Neural cell (in vitro differentiated cells): ENCODE data around the gene SLC3A2. TPM values are rescaled to one million over a fixed set of nuclear protein-coding genes. Genes with fewer than 3 reads are reported as not detected.

ENCODE experiments used
- H2AFZ ChIP-seq: fragments of 200-600, 300-800 bp; sonication (generic), shearing (Covaris generic); 2 replicates; pipeline ENCODE4 v1.6.0; 2014; ENCODE audit warnings: low read depth, mild to moderate bottlenecking, antibody characterized with exemption, low read length, moderate library complexity
- H3F3A ChIP-seq: fragments of 200-600 bp; shearing (Covaris generic); 2 replicates; pipeline ENCODE4 v1.6.1; 2016; ENCODE audit warnings: mild to moderate bottlenecking, moderate library complexity, mixed read lengths, antibody characterized with exemption, low read length; ENCODE audit not compliant: insufficient read depth, poor library complexity, severe bottlenecking
- H3K27ac ChIP-seq: fragments of 200-600, 300-800 bp; sonication (generic), shearing (Covaris generic); 2 replicates; pipeline ENCODE4 v1.5.1; 2014; ENCODE audit warnings: mild to moderate bottlenecking, low read length, moderate library complexity
- H3K27me3 ChIP-seq: fragments of 300-800, 200-600 bp; sonication (generic), shearing (Covaris generic); 2 replicates; pipeline ENCODE4 v1.6.0; 2014; ENCODE audit warnings: mild to moderate bottlenecking, low read depth, low read length, moderate library complexity; ENCODE audit not compliant: insufficient read depth
- H3K36me3 ChIP-seq: fragments of 300-800, 200-600 bp; sonication (generic), shearing (Covaris generic); 2 replicates; pipeline ENCODE4 v1.5.1; 2014; ENCODE audit warnings: mild to moderate bottlenecking, antibody characterized with exemption, low read length, moderate library complexity; ENCODE audit not compliant: insufficient read depth
- H3K4me2 ChIP-seq: fragments of 300-800, 200-600 bp; sonication (generic), shearing (Covaris generic); 2 replicates; pipeline ENCODE4 v1.6.0; 2014; ENCODE audit warnings: mild to moderate bottlenecking, low read length
- H3K4me3 ChIP-seq: fragments of 300-800, 200-600 bp; sonication (generic), shearing (Covaris generic); 2 replicates; pipeline ENCODE4 v1.5.1; 2014; ENCODE audit warnings: mild to moderate bottlenecking, low read length, moderate library complexity
- H3K79me2 ChIP-seq: fragments of 200-600 bp; shearing (Covaris generic); replicated peaks from 2 replicates; pipeline ENCODE4 v1.6.0; 2014; ENCODE audit warnings: mild to moderate bottlenecking, low read length, moderate library complexity; ENCODE audit not compliant: insufficient read depth
- H3K9ac ChIP-seq: fragments of 300-800, 200-600 bp; sonication (generic), shearing (Covaris generic); 2 replicates; pipeline ENCODE4 v1.6.1; 2016; ENCODE audit warnings: mild to moderate bottlenecking, low read length, mixed read lengths
- H3K9me2 ChIP-seq: fragments of 200-600 bp; shearing (Covaris generic); 2 replicates; pipeline ENCODE4 v1.6.1; 2016; ENCODE audit warnings: mild to moderate bottlenecking, low read length, mixed read lengths; ENCODE audit not compliant: insufficient read depth
- H3K9me3 ChIP-seq: fragments of 200-600, 300-800 bp; sonication (generic), shearing (Covaris generic); 2 replicates; pipeline ENCODE4 v1.6.1; 2016; ENCODE audit warnings: mild to moderate bottlenecking, mixed run types, low read length, moderate library complexity, mixed read lengths
- H4K20me1 ChIP-seq: fragments of 200-600 bp; shearing (Covaris generic); 2 replicates; pipeline ENCODE4 v1.6.1; 2016; ENCODE audit warnings: mild to moderate bottlenecking, mixed run types; ENCODE audit not compliant: insufficient read depth
- EP300 ChIP-seq: fragments of 450-650 bp; conservative IDR thresholded peaks from 2 replicates; pipeline ENCODE4 v1.6.1; 2014; ENCODE audit warnings: antibody characterized with exemption, mild to moderate bottlenecking, moderate library complexity; ENCODE audit not compliant: poor library complexity, severe bottlenecking
- EZH2 ChIP-seq: fragments of 200-600, 300-800 bp; shearing (Covaris generic), sonication (generic); IDR thresholded peaks from 2 replicates; pipeline ENCODE4 v1.6.1; 2014; ENCODE audit warnings: antibody characterized with exemption, low read length, borderline replicate concordance, mild to moderate bottlenecking; ENCODE audit not compliant: insufficient read depth, poor library complexity, severe bottlenecking
- MXI1 ChIP-seq: fragments of 450-650 bp; conservative IDR thresholded peaks from 2 replicates; pipeline ENCODE4 v1.6.1; 2014; ENCODE audit warnings: antibody characterized with exemption, mild to moderate bottlenecking; ENCODE audit not compliant: poor library complexity, severe bottlenecking
- POLR2AphosphoS5 ChIP-seq: IDR thresholded peaks from 2 replicates; pipeline ENCODE4 v1.6.1; 2012
- RAD21 ChIP-seq: fragments of 450-650 bp; conservative IDR thresholded peaks from 2 replicates; pipeline ENCODE4 v1.6.1; 2014; ENCODE audit warnings: antibody characterized with exemption, mild to moderate bottlenecking, moderate library complexity
- SMC3 ChIP-seq: fragments of 450-650 bp; conservative IDR thresholded peaks from 2 replicates; pipeline ENCODE4 v1.6.1; 2014; ENCODE audit warnings: antibody characterized with exemption, mild to moderate bottlenecking, moderate library complexity; ENCODE audit not compliant: poor library complexity
- TAF1 ChIP-seq: IDR thresholded peaks from 2 replicates; pipeline ENCODE4 v1.6.1; 2012; ENCODE audit warnings: low read depth
- polyA plus RNA-seq: library from polyadenylated mRNA; depleted of rRNA; stranded (reverse); fragments of >200 nt; gene quantifications from 2 replicates; pipeline ENCODE4 v1.2.3, GENCODE V29; 2014
- TF ChIP-seq, protein P1 (sequence below): fragments of 450-650 bp; IDR thresholded peaks from 2 replicates; pipeline ENCODE4 v1.5.1; 2014; ENCODE audit warnings: antibody characterized with exemption, mild to moderate bottlenecking, moderate library complexity; ENCODE audit not compliant: poor library complexity, severe bottlenecking
- TF ChIP-seq, protein P2 (sequence below): IDR thresholded peaks from 2 replicates; pipeline ENCODE4 v1.6.1; 2012; ENCODE audit warnings: borderline replicate concordance

The SLC3A2 gene
- polyA plus RNA-seq, 1 donor from 2014 or later, result 176 TPM

- Histone ChIP-seq H4K20me1 (no peaks in the 10 kb centered on the region), H3K4me2 (no peak overlapping the region), H3K27ac (no peak overlapping the region), H3K27me3 (no peaks in the 10 kb centered on the region), H3F3A (no peaks in the 10 kb centered on the region), H3K9me3 (no peaks in the 10 kb centered on the region), H3K9me2 (no peaks in the 10 kb centered on the region), H3K9ac (no peak overlapping the region), H2AFZ (no peak overlapping the region), H3K79me2 (no peaks in the 10 kb centered on the region), H3K36me3 (no peaks in the 10 kb centered on the region), H3K4me3 (no peak overlapping the region)
- TF ChIP-seq EZH2, result no peak
- no peak for TF ChIP-seq SMC3
- TF ChIP-seq TAF1, result no peak
- no peak for TF ChIP-seq POLR2AphosphoS5
Observed at GRCh38 chr11:62895501-62895900, 14.8 kb downstream of the SLC3A2 start.

GRCh38 chr11:62896049-62896448, 15.4 kb downstream of the SLC3A2 start:
- H3K27me3 ChIP-seq, result no peaks in the 10 kb centered on the region
- no peak overlapping the region for H3K4me2 ChIP-seq
- H4K20me1 ChIP-seq, result no peaks in the 10 kb centered on the region
- no peaks in the 10 kb centered on the region for H3K36me3 ChIP-seq
- H3K9me3 ChIP-seq, result no peaks in the 10 kb centered on the region
- H3K4me3 ChIP-seq, result no peak overlapping the region
- H3F3A ChIP-seq, result no peaks in the 10 kb centered on the region
- H3K9ac ChIP-seq, result no peak overlapping the region
- H3K9me2 ChIP-seq, result no peaks in the 10 kb centered on the region
- no peaks in the 10 kb centered on the region for H3K79me2 ChIP-seq
- TF ChIP-seq SMC3, result no peak
- TF ChIP-seq TAF1, result no peak
- TF ChIP-seq RAD21, result no peak
- no peak for TF ChIP-seq EZH2
- no peak for TF ChIP-seq EP300
- TF ChIP-seq POLR2AphosphoS5, result no peak
- no peak for TF ChIP-seq MXI1
- TF ChIP-seq, protein P1, sequence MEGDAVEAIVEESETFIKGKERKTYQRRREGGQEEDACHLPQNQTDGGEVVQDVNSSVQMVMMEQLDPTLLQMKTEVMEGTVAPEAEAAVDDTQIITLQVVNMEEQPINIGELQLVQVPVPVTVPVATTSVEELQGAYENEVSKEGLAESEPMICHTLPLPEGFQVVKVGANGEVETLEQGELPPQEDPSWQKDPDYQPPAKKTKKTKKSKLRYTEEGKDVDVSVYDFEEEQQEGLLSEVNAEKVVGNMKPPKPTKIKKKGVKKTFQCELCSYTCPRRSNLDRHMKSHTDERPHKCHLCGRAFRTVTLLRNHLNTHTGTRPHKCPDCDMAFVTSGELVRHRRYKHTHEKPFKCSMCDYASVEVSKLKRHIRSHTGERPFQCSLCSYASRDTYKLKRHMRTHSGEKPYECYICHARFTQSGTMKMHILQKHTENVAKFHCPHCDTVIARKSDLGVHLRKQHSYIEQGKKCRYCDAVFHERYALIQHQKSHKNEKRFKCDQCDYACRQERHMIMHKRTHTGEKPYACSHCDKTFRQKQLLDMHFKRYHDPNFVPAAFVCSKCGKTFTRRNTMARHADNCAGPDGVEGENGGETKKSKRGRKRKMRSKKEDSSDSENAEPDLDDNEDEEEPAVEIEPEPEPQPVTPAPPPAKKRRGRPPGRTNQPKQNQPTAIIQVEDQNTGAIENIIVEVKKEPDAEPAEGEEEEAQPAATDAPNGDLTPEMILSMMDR, result no peak
- TF ChIP-seq, protein P2, sequence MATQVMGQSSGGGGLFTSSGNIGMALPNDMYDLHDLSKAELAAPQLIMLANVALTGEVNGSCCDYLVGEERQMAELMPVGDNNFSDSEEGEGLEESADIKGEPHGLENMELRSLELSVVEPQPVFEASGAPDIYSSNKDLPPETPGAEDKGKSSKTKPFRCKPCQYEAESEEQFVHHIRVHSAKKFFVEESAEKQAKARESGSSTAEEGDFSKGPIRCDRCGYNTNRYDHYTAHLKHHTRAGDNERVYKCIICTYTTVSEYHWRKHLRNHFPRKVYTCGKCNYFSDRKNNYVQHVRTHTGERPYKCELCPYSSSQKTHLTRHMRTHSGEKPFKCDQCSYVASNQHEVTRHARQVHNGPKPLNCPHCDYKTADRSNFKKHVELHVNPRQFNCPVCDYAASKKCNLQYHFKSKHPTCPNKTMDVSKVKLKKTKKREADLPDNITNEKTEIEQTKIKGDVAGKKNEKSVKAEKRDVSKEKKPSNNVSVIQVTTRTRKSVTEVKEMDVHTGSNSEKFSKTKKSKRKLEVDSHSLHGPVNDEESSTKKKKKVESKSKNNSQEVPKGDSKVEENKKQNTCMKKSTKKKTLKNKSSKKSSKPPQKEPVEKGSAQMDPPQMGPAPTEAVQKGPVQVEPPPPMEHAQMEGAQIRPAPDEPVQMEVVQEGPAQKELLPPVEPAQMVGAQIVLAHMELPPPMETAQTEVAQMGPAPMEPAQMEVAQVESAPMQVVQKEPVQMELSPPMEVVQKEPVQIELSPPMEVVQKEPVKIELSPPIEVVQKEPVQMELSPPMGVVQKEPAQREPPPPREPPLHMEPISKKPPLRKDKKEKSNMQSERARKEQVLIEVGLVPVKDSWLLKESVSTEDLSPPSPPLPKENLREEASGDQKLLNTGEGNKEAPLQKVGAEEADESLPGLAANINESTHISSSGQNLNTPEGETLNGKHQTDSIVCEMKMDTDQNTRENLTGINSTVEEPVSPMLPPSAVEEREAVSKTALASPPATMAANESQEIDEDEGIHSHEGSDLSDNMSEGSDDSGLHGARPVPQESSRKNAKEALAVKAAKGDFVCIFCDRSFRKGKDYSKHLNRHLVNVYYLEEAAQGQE, result no peak
- no peak overlapping the region for H3K27ac ChIP-seq
- H2AFZ ChIP-seq, result no peak overlapping the region
